ENCODE results near the gene ZNF816.
"Not testable (repeated sequence)": the region's sequence is repeated elsewhere in the genome, so short reads cannot be mapped to it uniquely, and the experiment has no call there.

The ZNF816 gene

DNA sequence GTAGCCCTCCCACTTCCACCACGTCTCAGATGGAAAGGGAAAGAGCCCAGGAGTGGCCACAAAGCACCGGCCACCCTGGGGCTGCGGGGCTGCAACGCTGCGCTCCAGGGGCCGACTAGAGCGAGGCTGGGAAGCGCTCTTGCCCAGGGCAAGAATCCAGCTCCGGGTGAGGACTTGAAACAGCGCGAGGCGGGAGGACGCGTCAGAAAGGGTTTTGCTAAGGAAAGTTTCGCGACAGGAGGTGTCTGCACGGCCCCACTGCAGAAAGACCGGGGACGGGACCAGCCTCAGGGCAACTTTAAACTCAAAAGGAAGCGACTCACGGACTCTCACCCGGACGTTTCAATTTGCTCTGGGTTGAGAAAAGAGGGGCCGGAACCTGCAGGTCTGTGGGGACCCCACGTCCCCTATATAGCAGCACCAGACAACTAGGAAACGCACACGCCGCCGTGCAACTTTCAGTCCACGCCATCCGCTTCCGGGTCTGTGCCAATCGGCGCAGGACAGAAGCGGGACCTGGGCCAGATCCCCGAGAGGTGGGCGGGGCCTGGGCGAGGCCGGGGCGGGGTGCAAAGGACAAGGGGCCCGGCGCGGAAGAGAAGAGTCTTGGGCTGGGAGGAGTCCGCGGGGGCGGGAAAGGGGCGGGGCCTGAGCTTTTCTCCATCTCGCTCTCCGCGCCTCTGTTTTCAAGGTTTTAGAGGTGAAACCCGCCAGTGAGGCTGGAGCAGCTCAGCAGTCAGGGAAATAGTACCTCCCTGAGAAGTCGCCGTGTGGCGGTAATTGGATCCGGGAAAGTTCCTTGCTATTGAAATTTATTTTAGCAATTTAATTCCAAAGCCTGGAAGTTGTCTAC lies at the start of gene ZNF816:
ZNF816 (minus strand) TSS at position 488 of the 853 bp plus-strand sequence. CDS start 6,792 bp downstream, outside the sequence.
- peak; percentile 96 for DNase-seq

DNA sequence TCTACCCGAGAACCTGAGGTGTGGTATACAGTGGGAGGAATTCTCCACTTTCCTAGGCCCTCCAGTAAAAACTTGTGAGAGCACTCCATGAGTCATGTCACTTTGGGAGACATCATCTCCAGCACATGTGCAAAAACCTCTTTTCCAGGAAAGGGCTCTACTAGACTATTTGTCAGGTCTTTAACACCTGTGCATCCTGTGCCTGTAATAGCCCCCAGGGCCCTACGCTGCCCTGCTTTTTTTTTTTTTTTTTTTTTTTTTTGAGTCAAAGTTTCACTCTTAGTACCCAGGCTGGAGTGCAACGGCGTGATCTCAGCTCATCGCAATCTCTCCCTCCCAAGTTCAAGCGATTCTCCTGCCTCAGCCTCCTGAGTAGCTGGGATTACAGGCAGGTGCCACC lies 49.3 kb upstream of the ZNF816 start:
- no peak for DNase-seq

DNA sequence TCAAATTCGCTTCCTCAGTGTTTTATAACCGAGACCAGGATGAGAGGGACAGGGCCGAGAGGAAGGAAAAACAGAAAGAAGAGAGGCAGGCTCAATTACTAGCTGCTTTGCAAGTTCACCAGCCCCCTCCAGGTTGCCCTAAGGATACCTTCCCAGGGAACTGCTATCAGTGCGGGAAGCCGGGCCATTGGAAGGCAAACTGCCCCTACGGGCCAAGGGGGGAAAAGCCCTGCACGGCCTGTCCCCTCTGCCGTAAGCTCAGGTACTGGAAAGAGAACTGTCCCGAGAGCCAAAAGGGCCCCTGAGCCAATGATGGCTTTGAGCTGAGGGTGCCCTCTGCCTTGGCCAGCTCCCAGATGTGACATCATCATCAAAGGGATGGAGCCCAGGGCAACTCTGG lies 47.8 kb upstream of the ZNF816 start:
- no peak for DNase-seq

DNA sequence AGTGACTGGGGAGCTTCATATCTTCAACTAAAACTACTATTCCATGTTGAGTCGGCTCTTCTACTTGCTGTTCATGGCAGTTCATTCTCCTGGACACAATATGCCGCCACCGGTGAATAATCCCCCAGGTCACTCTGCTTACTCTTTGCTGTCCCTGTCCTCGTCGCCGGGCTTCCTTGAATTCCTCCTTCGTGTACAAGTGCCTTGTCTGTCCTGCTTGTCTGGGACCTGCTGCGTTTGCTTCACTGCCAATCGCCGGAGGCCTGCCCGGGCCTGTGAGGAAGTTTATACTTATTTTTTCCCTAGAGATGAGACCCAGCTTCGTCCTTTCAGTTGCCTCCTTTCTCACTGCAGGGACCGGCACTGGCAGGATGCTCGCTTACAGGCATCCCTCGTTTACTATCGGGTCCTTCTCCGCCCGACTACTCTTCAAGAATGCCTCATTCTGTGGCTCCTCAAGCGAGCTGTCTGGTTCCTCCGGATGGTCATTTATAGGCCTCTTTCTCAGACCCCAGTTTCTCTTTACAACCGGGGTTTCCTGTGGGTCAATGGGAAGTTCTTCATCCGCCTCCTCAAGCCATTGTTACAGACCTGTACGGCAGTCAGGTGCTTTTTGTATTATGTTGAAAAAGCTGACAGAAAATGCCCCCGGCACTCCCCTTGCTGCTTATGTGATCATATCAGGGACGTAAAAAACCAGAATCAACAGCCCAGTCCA lies 45.5 kb upstream of the ZNF816 start:
- no peak for DNase-seq

DNA sequence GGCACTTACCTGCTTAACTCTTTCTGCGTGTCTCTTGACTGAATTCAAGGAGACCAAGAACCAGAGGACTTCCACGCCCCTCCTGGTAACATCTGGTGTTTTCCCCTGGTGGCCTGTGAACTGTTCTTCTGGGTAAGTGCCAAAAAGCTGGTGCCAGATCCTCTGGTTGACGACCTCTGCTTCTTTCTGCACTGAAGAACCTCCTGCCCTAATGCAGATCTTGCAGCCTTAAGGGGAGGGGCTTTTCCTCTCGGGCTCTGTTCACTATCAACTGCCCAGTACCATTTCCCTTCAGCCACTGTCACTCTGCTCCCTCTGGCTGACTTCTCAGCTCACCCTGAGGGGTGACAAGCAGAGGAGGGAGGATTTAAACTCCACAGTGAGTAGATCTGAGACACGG lies 44.9 kb upstream of the ZNF816 start:
- DNase-seq, result no peak

DNA sequence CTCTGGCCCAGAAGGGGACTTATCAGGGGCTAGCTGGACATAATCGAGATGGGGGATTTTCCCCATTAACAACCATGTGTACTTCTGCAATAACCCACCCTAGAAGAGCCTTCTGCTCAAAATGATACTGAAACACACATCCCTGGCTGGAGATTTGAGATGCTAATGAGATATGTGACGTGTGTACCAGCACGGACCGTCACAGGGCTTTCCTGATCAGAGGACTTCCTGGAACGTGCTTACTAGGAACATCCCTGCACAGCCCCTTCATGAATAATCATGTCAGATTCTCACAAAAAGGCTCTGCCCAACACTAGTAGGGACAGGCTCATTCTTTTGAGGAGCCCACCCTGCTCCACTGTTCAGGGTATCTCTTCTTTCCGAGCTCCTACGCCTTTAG lies 44.5 kb upstream of the ZNF816 start:
- DNase-seq, result no peak

DNA sequence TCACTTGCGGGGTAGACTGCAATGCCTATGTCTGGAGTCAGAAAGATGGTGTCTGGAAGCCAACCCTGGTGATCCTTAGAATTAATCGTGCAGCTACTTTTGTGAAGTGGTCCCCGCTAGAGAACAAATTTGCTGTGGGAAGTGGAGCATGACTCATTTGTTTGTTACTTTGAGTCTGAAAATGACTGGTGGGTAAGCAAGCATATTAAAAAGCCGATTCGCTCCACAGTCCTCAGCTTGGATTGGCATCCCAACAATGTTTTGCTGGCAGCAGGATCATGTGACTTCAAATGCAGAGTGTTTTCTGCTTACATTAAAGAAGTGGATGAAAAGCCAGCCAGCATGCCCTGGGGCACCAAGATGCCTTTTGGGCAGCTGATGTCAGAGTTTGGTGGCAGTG lies 41.6 kb upstream of the ZNF816 start:
- no peak for DNase-seq

DNA sequence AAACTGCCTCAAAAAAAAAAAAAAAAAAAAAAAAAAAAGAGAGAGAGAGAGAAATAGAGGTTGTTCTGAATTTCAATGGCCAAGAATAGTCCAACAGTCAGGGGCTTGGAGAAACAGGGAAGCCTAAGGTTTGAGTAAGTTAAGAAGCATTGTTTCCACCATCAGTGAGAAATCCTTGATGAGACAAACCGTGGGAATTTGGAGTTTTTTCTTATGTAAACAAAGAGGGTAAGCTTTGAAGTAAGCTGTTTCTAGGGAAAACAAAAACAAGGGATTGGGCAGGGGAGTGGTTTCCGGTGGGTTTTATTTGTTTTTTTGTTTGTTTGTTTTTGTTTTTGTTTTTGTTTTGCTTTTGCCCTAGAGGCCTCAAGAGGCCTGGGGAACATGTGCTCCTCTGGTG lies 39.8 kb upstream of the ZNF816 start:
- no peak for DNase-seq

DNA sequence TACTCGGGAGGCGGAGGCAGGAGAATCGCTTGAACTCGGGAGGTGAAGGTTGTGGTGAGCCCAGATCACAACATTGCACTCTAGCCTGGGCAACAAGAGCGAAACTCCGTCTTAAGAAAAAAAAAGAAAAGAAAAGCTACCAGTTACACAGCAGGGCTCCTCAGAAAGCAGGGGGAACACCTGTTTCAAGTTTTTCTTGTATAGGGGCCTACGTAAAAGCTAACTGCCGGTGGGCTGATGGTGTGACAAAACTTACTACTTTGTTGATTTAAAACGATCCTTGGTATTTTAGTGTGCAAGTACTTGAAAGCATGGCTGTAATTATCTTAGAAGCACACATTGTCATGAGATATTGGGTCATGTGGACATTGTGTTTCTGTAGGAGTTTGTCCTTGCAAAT lies 35.3 kb upstream of the ZNF816 start:
- no peak for DNase-seq

DNA sequence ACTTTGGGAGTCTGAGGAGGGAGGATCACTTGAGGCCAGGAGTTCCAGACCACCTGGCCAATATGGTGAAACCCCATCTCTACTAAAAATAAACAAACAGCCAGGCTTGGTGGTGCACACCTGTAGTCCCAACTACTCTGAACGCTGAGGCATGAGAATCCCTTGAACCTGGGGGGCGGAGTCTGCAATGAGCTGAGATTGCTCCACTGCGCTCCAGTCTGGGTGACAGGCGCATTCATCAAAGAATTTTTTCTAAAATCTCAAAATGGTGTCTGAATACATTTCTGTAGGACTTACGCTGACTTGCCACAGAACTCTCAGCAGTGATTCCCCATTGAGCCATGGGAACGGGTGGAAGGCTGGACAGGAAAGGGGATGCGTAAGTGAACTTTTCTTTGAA lies 33.0 kb upstream of the ZNF816 start:
- DNase-seq, result no peak

DNA sequence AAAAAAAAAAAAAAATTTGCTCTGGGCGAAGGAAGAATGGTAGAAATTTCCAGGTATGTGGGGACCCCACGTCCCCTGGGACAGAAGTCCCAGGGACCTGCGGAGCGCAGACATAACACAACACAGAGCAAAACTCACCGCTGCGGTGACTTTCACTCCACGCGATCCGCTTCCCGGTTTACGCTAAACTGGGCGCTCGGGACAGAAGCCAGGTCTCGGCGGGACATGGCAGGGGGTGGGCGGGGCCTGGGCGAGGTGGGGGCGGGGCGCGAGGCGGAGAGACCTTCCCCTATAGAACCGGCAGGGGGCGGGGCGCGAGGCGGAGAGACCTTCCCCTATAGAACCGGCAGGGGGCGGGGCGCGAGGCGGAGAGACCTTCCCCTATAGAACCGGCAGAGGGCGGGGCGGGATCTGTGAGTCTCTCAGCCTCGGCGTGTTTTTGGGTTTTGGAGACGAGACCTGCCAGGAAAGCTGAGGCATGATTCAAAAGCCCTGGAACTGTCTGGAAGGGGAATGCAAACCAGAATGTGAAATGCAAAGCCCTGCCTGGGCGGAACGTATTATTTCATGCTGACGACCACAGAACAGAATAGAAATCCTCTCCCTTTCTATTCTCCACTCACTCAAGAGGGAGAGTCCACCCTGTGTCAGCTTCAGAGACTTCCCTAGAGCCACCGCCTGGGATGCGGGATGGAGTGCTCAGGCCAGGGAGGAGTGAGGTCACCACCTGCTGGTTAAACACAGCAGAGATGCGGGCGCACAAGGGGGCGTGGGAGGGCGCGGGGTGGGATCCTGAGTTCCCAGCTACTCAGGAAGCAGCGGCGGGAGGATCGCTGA lies 30.9 kb upstream of the ZNF816 start:
- DNase-seq, result peak; percentile 88

DNA sequence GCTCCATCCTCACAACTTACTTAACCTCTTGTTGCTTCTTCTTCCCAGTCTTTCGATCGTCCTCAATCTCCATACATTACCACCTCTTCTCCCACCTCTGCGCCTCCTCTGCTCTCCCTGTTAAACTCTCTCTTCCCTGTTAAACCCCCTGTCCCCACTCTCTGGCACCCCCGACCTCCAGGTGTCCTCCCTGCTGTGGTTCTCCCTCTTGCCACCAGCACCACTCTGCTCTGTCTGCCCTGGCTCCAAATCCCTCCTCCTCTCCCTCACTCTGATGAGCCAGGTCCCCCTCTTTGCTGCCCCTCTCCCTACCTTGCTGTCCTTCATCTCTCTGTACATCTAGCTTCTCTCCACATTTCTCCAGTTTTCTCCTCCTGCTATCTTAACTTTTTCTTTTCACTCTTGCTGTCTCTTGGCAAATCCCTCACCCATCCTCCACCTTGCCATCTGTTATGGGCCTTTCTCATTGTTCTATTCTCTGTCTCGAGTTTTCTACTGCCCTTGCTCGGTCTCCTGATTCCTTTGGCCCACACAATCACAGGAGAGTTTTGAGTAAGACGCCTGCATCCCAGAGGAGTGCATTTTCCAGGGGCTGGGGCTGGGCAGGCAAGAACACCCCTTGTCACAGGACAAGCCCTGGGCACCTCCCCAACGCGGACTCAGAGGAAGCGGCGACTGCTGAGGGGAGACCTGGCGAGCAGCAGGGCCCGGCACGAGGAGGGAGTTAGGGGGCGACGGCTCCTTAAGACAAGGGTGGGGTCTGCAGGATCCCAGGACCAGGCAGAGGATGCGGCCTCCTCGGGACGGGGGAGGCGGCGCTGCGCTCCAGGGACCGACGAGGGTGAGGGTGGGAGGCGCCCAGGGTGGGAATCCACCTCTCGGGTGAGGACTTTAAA lies 29.7 kb upstream of the ZNF816 start:
- peak; percentile 22 for DNase-seq

DNA sequence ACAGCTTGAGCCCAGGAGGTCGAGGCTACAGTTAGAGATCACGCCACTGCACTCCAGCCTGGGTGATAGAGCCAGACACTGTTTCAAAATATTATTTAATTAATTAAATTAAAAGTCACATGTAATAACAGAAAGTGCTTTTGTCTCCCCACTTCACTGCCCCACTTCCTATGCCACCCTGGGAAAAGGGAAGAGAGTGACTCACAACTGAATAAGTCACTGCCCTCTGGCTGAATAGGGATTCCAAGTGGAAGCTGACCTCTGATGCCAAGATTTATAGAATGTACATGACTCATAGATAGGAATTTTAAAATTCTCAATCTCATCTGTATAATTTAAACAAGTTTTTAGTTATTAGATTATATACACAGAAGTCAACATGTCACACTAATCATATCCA lies 28.8 kb upstream of the ZNF816 start:
- peak; percentile 94 for DNase-seq

DNA sequence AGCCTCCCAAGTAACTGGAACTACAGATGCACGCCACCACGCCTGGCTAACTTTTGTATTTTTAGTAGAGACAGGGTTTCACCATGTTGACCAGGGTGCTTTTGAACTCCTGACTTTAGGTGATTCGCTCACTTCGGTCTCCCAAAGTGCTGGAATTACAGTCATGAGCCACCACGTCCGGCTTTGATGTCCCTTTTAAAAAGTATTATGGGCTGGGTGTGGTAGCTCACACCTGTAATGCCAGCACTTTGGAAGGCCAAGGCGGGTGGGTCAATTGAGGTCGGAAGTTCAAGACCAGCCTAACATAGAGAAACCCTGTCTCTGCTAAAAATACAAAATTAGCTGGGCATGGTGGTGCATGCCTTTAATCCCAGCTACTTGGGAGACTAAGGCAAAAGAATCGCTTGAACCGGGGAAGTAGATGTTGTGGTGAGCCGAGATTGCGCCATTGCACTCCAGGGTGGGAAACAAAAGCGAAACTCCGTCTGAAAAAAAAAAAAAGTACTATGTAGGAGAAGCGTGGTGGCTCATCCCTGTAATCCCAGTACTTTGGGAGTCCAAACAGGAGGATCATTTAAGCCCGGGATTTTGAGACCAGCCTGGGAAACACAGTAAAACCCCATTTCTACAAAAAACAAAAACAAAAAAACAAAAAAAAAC lies 28.2 kb upstream of the ZNF816 start:
- DNase-seq, result peak; percentile 73

DNA sequence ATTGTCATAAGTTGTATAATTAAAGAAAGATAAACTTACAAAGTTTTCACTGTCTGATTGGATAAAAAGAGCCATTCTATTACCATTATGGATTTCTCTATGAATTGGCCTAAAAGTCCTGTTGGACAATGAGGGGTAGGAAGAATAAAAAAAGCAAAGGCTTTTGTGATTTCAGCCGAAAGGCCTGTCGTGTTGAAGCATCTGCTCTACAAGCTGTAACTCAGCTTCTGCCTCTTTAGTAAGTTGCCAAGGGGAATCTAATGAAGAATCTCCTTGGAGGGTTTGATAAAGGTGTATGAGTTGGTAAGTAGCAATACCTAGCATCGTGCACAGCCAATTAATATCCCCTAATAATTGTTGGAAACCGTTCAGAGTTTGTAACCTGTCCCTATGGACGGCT lies 25.8 kb upstream of the ZNF816 start:
- no peak for DNase-seq

DNA sequence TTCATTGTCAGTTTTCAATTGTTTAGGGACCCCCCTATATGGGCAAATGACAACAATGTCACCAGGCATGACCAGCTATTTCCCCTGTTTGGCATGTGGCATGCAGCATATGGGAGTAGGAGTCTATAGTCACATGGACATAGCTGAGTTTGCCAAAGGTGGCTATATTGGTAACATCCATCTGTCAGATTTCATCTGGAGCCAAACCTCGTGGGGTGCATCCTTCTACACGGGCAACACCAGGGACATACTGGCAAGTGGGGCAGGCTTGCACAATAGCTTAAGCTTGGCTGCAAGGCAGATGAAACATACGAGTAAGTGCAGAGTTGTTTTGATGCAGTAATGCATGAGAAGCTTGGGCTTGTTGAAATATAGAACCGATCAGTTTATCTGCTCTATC lies 24.5 kb upstream of the ZNF816 start:
- DNase-seq, result no peak

DNA sequence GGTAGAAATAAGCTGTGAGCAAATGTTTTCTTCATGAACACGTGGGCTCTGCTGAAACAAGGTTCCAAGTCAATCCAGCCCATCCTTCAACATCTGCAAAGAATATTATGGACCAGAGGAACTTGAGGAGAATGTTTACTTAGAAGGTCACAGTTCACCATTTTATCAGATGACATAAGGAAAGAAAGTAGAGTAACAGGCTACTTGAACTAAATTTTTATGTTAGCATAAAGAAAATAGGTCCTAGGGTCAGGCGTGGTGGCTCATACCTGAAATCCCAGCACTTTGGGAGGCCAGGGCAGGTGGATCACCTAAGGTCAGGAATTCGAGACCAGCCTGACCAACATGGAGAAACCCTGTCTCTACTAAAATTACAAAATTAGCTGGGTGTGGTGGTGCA lies 20.5 kb upstream of the ZNF816 start:
- DNase-seq, result not testable (repeated sequence)

DNA sequence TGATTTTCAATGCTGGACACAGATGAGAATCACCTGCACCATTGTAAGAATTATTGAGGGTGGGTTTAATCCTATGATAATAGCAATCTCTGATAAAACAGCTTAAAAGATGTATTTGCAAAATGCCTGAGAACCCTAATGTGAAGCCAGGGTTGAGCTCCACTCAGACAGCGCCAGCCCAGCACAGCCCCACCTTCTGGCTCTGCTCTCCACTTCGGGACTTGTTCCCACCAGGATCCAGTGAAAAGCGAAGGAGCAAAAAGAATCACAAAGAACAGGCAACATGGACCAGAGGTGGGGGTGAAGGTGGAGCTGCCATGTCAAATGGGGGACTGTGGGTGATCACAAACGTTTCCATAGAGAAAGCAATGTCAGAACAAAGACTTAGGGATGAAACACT lies 18.6 kb upstream of the ZNF816 start:
- DNase-seq, result no peak

DNA sequence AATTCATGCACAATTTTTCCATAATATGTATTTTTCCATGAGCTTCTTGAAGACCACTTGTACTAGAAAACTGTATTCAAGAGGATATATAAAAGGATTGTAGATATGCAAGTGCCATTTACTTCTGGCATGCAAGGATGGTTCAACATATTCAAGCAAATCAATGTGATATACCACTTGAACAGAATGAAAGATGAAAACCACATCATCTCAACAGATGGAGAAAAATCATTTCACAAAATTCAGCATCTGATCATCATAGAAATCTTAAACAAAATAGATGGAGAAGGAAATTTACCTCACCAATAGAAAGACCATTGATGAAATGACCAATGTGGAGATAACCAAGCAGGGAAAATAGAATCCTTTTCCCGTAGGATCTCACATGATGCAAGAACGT lies 5.1 kb upstream of the ZNF816 start:
- DNase-seq, result no peak

DNA sequence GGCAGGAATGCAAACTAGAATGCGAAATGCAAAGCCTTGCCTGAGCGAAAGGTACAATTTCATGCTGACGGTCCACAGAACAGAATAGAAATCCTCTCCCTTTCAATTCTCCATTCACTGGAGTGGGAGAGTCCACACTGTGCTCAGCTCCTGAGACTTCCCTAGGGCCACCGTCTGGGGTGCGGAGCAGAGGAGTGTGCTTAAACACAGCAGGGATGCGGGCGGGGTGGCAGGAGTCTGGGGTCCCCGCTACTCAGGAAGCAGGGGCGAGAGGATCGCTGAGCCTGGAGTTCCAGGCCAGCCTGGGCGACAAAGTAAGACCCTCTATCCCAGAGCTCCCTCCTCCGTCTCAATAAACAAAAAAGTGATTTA lies 552 bp upstream of the ZNF816 start:
- DNase-seq, result no peak

DNA sequence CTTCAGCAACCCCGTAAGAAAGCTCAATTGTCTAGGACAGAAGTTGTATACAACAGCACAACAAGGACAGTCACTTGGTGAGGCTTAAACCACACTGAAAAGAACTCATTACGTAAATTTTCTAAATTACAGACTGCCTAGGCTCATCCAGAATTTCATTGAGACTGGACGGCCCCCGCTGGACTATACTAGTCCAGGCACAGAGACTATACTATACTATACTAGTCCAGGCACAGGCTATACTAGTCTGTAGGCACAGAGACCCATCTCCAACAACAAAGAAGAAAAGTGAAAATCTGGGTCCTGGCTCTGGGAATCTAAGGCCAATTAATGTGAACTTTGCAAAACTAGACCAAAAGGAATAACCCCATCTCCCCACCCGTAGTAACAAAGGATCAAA lies 700 bp downstream of the ZNF816 start:
- no peak for DNase-seq
